Measurements from ENCODE around the gene ASPSCR1. TPM values are rescaled to one million over a fixed set of nuclear protein-coding genes. Genes with fewer than 3 reads are reported as not detected.

Gene ASPSCR1
- total RNA-seq, 2 donors from 2014 or later: 17.9 to 57.4 TPM

- Histone ChIP-seq H3K9me3 (no peaks in the 10 kb centered on the region), H3K4me1 (peaks cover 53% of the 10 kb centered on the region), H3K27ac (peak overlapping the region in 2 of 4 donors; percentile 13 to 27), H3K27me3 (no peaks in the 10 kb centered on the region), H3K36me3 (replicated peaks in 1 of 2; ENCODE audit: insufficient read depth in 1 of 2, low read depth in 2 of 2) (no peaks in the 10 kb centered on the region), H3K4me3 (no peak overlapping the region)
- ATAC-seq (no peak), DNase-seq (no peak)
- intact Hi-C loops (cut with DNase I): loop anchor here (2.0 kb wide), 1 partner anchor 56 kb away; no protein-coding TSS in a partner anchor
- no peak for TF ChIP-seq POLR2A (IDR thresholded peaks at IDR 0.05)
- TF ChIP-seq CTCF (IDR thresholded peaks at IDR 0.05): no peak
- WGBS, 2 donors: 40 to 83% methylated on average over 1 to 33 of the region's 33 CpGs
Observed at GRCh38 chr17:82018989-82019689, 41.7 kb downstream of the ASPSCR1 start.

GRCh38 chr17:82019690-82020571, 42.5 kb downstream of the ASPSCR1 start:
- H3K4me3 ChIP-seq: no peak overlapping the region
- no peak overlapping the region for H3K27ac ChIP-seq
- ATAC-seq (no peak), DNase-seq (peak in 3 of 4 donors; percentile 56 to 64 (median 58))
- H3K36me3 ChIP-seq (replicated peaks in 1 of 2; ENCODE audit: insufficient read depth in 1 of 2, low read depth in 2 of 2): no peaks in the 10 kb centered on the region
- no peaks in the 10 kb centered on the region for H3K9me3 ChIP-seq
- no peaks in the 10 kb centered on the region for H3K27me3 ChIP-seq
- intact Hi-C loops (cut with DNase I): loop anchor here (2.0 kb wide), 1 partner anchor 57 kb away; no protein-coding TSS in a partner anchor
- peaks cover 59% of the 10 kb centered on the region for H3K4me1 ChIP-seq
- TF ChIP-seq POLR2A (IDR thresholded peaks at IDR 0.05) (no peak), CTCF (IDR thresholded peaks at IDR 0.05) (peak; percentile 32 to 50 (median 47))
- WGBS, 2 donors: 59 to 67% methylated on average over 3 to 27 of the region's 34 CpGs

GRCh38 chr17:82020572-82021106, 43.2 kb downstream of the ASPSCR1 start:
- H3K27ac ChIP-seq: no peak overlapping the region
- WGBS, 2 donors: 71 to 88% methylated on average over 7 to 12 of the region's 14 CpGs
- DNase-seq (no peak), ATAC-seq (no peak)
- H3K4me1 ChIP-seq: peaks cover 59% of the 10 kb centered on the region
- no peak overlapping the region for H3K4me3 ChIP-seq
- no peaks in the 10 kb centered on the region for H3K27me3 ChIP-seq
- H3K9me3 ChIP-seq: no peaks in the 10 kb centered on the region
- H3K36me3 ChIP-seq (replicated peaks in 1 of 2; ENCODE audit: insufficient read depth in 1 of 2, low read depth in 2 of 2): no peaks in the 10 kb centered on the region
- TF ChIP-seq POLR2A (IDR thresholded peaks at IDR 0.05) (no peak), CTCF (IDR thresholded peaks at IDR 0.05) (no peak)
- intact Hi-C loops (cut with DNase I): no loop called here

GRCh38 chr17:82021107-82021899, 43.9 kb downstream of the ASPSCR1 start:
- peak overlapping the region in 1 of 2 donors; percentile 89 for H3K4me3 ChIP-seq
- H3K4me1 ChIP-seq: peaks cover 59% of the 10 kb centered on the region
- H3K27me3 ChIP-seq: no peaks in the 10 kb centered on the region
- intact Hi-C loops (cut with DNase I): no loop called here
- no peak overlapping the region for H3K27ac ChIP-seq
- ATAC-seq (no peak), DNase-seq (peak; percentile 80 to 85 (median 82))
- no peaks in the 10 kb centered on the region for H3K36me3 ChIP-seq (replicated peaks in 1 of 2; ENCODE audit: insufficient read depth in 1 of 2, low read depth in 2 of 2)
- peak; percentile 21 to 89 (median 82) for TF ChIP-seq CTCF (IDR thresholded peaks at IDR 0.05)
- TF ChIP-seq POLR2A (IDR thresholded peaks at IDR 0.05): no peak
- WGBS, 2 donors: 14 to 16% methylated on average over 9 to 25 of the region's 25 CpGs
- no peaks in the 10 kb centered on the region for H3K9me3 ChIP-seq

Measured in body of pancreas (tissue), 4 donors.